HEK293T (cell line): ENCODE results near the gene SRRD.

ENCODE experiments used
- CTCF ChIA-PET: fragments of 350-600 bp; formaldehyde crosslinking; extraction: SDS; loops from one replicate; lab custom pipeline; 2021; ENCODE audit warnings: antibody characterized with exemption, inconsistent platforms; lab: Yijun Ruan, JAX
- POLR2A ChIA-PET: fragments of 350-600 bp; formaldehyde crosslinking; extraction: SDS; loops from one replicate; lab custom pipeline; 2020; ENCODE audit warnings: antibody characterized with exemption, inconsistent platforms; lab: Yijun Ruan, JAX
- DNase-seq: peaks from one replicate; pipeline ENCODE4 v3.0.0; 2012; ENCODE audit warnings: mixed read lengths; ENCODE audit errors: extremely low spot score
- ARNT ChIP-seq: fragments of 450-650 bp; IDR thresholded peaks from 2 replicates; pipeline ENCODE4 v1.6.1; 2017; ENCODE audit warnings: mild to moderate bottlenecking
- BHLHE40 ChIP-seq: fragments of 450-650 bp; IDR thresholded peaks from 2 replicates; pipeline ENCODE4 v1.6.1; 2016; ENCODE audit warnings: mild to moderate bottlenecking, moderate library complexity, borderline replicate concordance
- CTBP1 ChIP-seq: fragments of 450-650 bp; IDR thresholded peaks from 2 replicates; pipeline ENCODE4 v1.6.1; 2016; ENCODE audit warnings: borderline replicate concordance
- ELF4 ChIP-seq: fragments of 450-650 bp; IDR thresholded peaks from 2 replicates; pipeline ENCODE4 v1.6.1; 2017; ENCODE audit warnings: antibody characterized with exemption
- FOXA1 ChIP-seq: fragments of 450-650 bp; IDR thresholded peaks from 2 replicates; pipeline ENCODE4 v1.6.1; 2016; ENCODE audit warnings: mild to moderate bottlenecking
- FOXK2 ChIP-seq: fragments of 450-650 bp; IDR thresholded peaks from 2 replicates; pipeline ENCODE4 v1.6.1; 2016; ENCODE audit warnings: mild to moderate bottlenecking
- FOXM1 ChIP-seq: fragments of 450-650 bp; IDR thresholded peaks from 2 replicates; pipeline ENCODE4 v1.6.1; 2017; ENCODE audit warnings: mild to moderate bottlenecking, borderline replicate concordance
- HDGF ChIP-seq: fragments of 450-650 bp; IDR thresholded peaks from 2 replicates; pipeline ENCODE4 v1.6.1; 2017; ENCODE audit warnings: antibody characterized with exemption, borderline replicate concordance
- L3MBTL2 ChIP-seq: fragments of 450-650 bp; conservative IDR thresholded peaks from 2 replicates; pipeline ENCODE4 v1.6.1; 2016; ENCODE audit warnings: mild to moderate bottlenecking
- LEF1 ChIP-seq: fragments of 450-650 bp; IDR thresholded peaks from 2 replicates; pipeline ENCODE4 v1.6.1; 2017; ENCODE audit warnings: mild to moderate bottlenecking, borderline replicate concordance
- NFRKB ChIP-seq: fragments of 450-650 bp; IDR thresholded peaks from 2 replicates; pipeline ENCODE4 v1.6.1; 2016; ENCODE audit warnings: mild to moderate bottlenecking, moderate library complexity
- SP1 ChIP-seq: fragments of 450-650 bp; IDR thresholded peaks from 2 replicates; pipeline ENCODE4 v1.6.1; 2017
- SUZ12 ChIP-seq: fragments of 450-650 bp; IDR thresholded peaks from 2 replicates; pipeline ENCODE4 v1.6.1; 2016; ENCODE audit warnings: mild to moderate bottlenecking
- TARDBP ChIP-seq: fragments of 450-650 bp; IDR thresholded peaks from 2 replicates; pipeline ENCODE4 v1.6.1; 2016
- ZNF384 ChIP-seq: fragments of 450-650 bp; IDR thresholded peaks from 2 replicates; pipeline ENCODE4 v1.6.1; 2016
- TF ChIP-seq, protein P1 (sequence below): fragments of 450-650 bp; IDR thresholded peaks from 2 replicates; pipeline ENCODE4 v1.6.1; 2016

SRRD gene

GRCh38 chr22:26439559-26439958, 44.1 kb upstream of the SRRD start:
- DNase-seq: no peak
- ChIA-PET CTCF (no interaction called here), POLR2A (no interaction called here)
- TF ChIP-seq CTBP1: no peak
- TF ChIP-seq FOXA1: no peak
- TF ChIP-seq ZNF384: no peak
- TF ChIP-seq TARDBP: no peak
- TF ChIP-seq LEF1: no peak
- no peak for TF ChIP-seq ARNT

DNA sequence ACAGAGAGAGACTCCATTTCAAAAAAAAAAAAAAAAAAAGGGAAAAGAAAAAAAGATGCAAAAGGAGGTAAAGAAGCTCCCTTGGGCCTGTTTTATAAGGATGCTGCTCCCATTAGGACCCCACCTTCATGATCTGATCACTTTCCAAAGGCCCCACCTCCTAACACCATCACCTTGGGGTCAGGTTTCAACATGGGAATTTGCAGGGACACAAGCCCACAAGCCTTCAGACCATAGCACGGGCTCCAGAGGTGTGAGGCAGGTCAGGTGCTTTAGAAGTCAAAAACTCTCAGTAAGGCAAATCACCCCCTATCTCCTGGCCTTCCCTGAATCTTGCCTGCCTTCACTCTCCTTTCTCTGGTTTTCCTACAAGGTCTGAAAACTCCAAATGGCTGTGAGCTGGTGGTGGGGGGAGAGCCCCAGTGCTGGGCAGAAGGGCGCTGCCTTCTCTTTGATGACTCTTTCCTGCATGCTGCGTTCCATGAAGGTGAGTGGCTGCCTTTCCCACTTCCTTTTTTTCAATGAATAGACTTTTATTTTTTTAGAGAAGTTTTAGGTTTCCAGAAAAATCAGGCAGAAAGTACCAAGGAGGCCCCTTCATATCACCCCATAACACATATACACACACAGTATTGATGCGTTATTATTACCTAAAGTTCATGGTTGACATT, 41.5 kb upstream of the SRRD start:
- no peak for TF ChIP-seq FOXM1
- no peak for TF ChIP-seq ARNT
- no peak for TF ChIP-seq TARDBP
- TF ChIP-seq NFRKB: no peak
- ChIA-PET POLR2A (no interaction called here), CTCF (interaction anchor here (0.6 kb wide), 1 partner anchor 47 kb away, joined by 3 read pairs; no protein-coding TSS in a partner anchor)
- no peak for DNase-seq

DNA sequence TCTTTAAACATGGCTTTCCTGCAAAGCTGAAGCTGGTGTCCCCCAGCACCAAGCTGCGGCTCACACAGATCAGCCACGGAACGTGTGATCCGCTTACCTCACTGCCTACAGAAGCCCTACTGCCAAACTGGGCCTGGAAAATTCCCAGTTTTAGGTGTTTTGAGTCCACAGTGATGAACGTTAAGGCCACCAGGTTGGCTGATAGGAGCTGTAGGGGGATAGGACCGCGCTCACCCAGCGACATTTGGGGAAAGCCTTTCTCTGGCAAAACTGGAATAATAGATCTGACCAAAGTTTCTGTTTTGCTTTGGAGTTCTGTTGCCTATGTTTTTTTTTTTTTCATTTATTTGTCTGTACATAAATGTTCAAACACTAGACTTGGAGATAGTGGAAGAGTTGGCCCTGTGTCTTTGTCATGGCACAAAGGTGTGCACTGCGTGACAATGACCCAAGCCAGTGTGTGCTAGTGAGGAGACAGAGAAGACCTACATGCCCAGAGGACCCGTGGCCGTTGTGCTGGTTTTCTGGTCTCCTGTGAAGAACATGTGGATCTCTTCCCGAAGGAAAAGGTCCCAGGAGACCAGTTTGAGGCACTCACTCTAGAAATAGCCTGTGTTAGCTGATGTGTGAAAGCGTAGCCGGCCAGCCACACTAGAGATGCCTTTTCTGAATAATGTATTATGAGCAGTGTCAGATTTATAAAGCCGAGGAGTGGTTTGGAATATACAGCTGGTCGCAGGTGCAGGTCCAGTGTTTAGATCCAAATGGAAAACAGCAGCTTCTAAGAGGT, 39.6 kb upstream of the SRRD start:
- DNase-seq: no peak
- ChIA-PET POLR2A (interaction anchor here (0.7 kb wide), 1 partner anchor 12 kb away, joined by 3 read pairs; no protein-coding TSS in a partner anchor), CTCF (no interaction called here)
- no peak for TF ChIP-seq ELF4
- no peak for TF ChIP-seq SUZ12
- no peak for TF ChIP-seq L3MBTL2
- no peak for TF ChIP-seq FOXA1
- no peak for TF ChIP-seq HDGF
- no peak for TF ChIP-seq CTBP1
- no peak for TF ChIP-seq NFRKB
- no peak for TF ChIP-seq BHLHE40
- no peak for TF ChIP-seq ARNT
- TF ChIP-seq FOXM1: no peak
- TF ChIP-seq SP1: no peak
- TF ChIP-seq FOXK2: no peak
- TF ChIP-seq TARDBP: no peak
- TF ChIP-seq LEF1: no peak
- TF ChIP-seq ZNF384: no peak
- TF ChIP-seq, protein P1, sequence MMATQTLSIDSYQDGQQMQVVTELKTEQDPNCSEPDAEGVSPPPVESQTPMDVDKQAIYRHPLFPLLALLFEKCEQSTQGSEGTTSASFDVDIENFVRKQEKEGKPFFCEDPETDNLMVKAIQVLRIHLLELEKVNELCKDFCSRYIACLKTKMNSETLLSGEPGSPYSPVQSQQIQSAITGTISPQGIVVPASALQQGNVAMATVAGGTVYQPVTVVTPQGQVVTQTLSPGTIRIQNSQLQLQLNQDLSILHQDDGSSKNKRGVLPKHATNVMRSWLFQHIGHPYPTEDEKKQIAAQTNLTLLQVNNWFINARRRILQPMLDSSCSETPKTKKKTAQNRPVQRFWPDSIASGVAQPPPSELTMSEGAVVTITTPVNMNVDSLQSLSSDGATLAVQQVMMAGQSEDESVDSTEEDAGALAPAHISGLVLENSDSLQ: no peak

- DNase-seq: no peak
- CTCF ChIA-PET: no interaction called here
- POLR2A ChIA-PET: no interaction called here
- TF ChIP-seq NFRKB: no peak
- TF ChIP-seq SUZ12: no peak
- TF ChIP-seq ZNF384: no peak
- no peak for TF ChIP-seq TARDBP
- TF ChIP-seq HDGF: no peak
- no peak for TF ChIP-seq SP1
- no peak for TF ChIP-seq L3MBTL2
- no peak for TF ChIP-seq FOXA1
- TF ChIP-seq FOXM1: no peak
- TF ChIP-seq ARNT: no peak
- TF ChIP-seq FOXK2: no peak
- TF ChIP-seq CTBP1: no peak
- TF ChIP-seq ELF4: no peak
- TF ChIP-seq LEF1: no peak
- TF ChIP-seq, protein P1: no peak
- TF ChIP-seq BHLHE40: no peak
Measured at GRCh38 chr22:26444777-26445176, 38.9 kb upstream of the SRRD start.

DNA sequence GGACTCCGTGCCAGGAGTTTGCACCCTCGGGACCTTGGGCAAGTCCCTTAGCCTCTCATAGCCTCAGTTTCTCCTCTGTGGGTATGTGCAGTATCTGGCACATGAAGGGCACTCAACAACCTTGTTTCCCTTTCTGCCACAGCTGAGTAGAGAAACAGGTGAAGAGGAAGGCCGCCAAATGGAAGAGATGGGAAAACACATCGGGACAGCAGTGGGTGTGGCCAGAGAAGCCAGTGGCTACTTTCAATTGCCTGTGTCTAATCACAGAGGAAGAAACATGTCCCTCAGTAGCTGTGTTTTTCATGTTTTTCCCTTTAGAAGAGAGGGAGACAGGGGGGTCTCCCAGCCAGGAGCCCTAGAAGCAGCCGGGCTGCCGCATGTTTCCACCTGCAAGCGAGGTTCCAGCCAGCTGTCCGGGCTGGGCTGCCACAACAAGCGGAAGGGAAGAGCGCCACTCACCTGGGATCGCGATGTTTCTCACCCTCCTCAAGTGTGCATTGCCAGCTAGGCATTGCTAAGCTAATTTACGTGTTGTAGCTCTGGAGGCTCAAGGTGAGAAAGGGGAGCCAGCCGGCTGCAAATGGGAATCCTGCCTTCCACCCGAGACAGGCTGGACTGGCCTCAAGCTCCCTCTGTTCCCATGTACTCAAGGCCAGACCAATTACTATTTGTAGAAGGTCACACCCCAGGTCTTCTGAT, 38.0 kb upstream of the SRRD start:
- ChIA-PET POLR2A (interaction anchor here (0.9 kb wide), 1 partner anchor 16 kb away, joined by 4 read pairs; no protein-coding TSS in a partner anchor), CTCF (no interaction called here)
- DNase-seq: no peak
- TF ChIP-seq ELF4 (no peak), FOXA1 (no peak), ZNF384 (no peak)

DNA sequence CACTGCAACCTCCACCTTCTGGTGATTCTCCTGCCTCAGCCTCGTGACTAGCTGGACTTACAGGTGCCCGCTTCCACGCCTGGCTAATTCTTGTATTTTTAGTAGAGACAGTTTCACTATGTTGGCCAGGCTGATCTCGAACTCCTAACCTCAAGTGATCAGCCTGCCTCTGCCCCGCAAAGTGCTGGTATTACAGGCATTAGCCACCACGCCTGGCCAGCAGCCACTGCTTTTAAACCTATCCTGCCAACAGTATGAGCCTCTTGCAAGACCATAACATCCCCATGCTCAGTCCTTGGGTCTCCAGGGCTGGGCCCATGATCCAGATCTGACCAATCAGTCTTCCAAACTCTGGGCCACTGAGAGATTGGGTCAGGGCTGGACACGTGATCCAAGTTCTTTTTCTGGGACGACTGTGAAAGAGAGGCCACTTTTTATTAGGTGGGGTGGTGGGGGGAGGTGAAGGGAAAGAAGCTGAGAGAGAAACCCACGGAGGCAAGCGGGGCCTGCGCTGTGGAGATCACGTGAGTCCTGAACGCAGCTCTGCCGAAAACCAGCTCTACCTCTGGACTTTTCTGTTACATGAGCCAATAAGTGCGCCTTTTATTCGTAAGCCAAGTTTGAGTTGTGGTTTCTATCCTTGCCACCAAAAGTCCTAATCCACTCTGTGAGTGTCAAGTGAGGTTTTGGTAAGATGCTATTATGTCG, 36.7 kb upstream of the SRRD start:
- CTCF ChIA-PET: interaction anchor here (0.7 kb wide), 1 partner anchor 84 kb away, joined by 3 read pairs; no protein-coding TSS in a partner anchor
- no peak for TF ChIP-seq L3MBTL2
- no peak for TF ChIP-seq SUZ12
- TF ChIP-seq FOXK2: no peak
- no peak for TF ChIP-seq HDGF
- TF ChIP-seq, protein P1: no peak
- no peak for TF ChIP-seq CTBP1
- TF ChIP-seq FOXM1: no peak
- TF ChIP-seq NFRKB: no peak
- no peak for TF ChIP-seq ELF4
- TF ChIP-seq FOXA1: no peak
- TF ChIP-seq BHLHE40: no peak
- TF ChIP-seq TARDBP: no peak
- POLR2A ChIA-PET: no interaction called here
- DNase-seq: no peak
